NCI-H1417 (cell line): ENCODE results near the gene LARP4B.

Experiments used
- DNase-seq, 3 experiments: peaks; one replicate each; lab custom pipeline; 2025; lab: John Stamatoyannopoulos, UW

Gene LARP4B

DNA sequence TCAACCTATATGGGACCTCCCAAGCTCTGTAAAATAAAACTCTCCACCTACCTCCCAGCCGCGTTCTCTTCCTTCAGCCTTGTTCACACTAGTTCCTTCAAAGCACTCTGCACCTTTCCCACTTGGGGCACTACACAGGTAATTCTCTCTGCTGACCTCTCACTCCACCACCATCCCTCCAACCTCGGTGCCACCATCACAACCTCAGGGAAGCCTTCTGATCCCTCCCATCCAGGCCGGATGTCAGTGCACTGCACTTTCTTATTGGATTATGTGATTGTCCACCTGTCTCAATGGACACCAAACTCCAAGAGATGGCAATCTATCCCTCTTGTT lies 7.0 kb downstream of the LARP4B start:
- DNase-seq = no peak

- DNase-seq = no peak
Measured at GRCh38 chr10:923844-924523, 7.5 kb downstream of the LARP4B start.

GRCh38 chr10:921471-922414 lies 9.8 kb downstream of the LARP4B start:
- DNase-seq = no peak

DNA sequence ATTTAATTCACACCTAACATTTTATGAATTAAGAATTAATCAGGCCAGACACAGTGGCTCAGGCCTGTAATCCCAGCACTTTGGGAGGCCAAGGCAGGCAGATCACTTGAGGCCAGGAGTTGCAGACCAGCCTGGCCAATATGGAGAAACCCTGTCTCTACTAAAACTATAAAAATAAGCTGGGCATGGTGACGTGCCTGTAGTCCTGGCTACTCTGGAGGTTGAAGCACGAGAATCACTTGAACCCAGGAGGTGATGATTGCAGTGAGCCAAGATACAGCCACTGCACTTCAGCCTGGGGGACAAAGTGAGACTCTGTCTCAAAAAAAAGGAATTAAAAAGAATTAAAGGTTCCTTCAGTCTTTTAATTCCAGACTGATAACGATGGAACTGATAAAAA lies 11.1 kb downstream of the LARP4B start:
- no peak for DNase-seq

- no peak for DNase-seq
Measured at GRCh38 chr10:919481-919880, 12.0 kb downstream of the LARP4B start.

DNA sequence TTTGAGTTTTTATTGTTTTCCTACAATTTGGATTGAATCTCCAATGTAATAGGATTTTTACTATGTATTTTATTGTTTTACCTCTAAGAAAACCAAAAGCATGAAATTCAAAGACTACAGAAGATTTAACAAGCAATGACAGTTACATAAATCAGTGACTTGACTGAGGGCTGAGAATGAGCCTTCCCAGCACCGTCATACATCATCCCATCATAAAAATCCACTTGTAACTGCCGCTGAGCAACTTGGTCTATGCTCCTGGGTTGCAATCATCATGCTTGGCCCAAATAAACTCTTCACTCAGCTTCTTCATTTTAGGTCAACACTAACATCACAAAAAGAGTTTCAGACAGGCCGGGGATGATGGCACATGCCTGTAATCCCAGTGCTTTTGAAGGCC lies 13.5 kb downstream of the LARP4B start:
- DNase-seq = no peak

GRCh38 chr10:917416-917720 lies 14.1 kb downstream of the LARP4B start:
- no peak for DNase-seq

- DNase-seq = no peak
Measured at GRCh38 chr10:916716-917415, 14.6 kb downstream of the LARP4B start.

- no peak for DNase-seq
Measured at GRCh38 chr10:909831-910230, 21.7 kb downstream of the LARP4B start.

- no peak for DNase-seq
Measured at GRCh38 chr10:905972-906371, 25.5 kb downstream of the LARP4B start.

- DNase-seq = no peak
Measured at GRCh38 chr10:905503-905902, 26.0 kb downstream of the LARP4B start.

GRCh38 chr10:904403-904802 lies 27.1 kb downstream of the LARP4B start:
- DNase-seq = no peak

DNA sequence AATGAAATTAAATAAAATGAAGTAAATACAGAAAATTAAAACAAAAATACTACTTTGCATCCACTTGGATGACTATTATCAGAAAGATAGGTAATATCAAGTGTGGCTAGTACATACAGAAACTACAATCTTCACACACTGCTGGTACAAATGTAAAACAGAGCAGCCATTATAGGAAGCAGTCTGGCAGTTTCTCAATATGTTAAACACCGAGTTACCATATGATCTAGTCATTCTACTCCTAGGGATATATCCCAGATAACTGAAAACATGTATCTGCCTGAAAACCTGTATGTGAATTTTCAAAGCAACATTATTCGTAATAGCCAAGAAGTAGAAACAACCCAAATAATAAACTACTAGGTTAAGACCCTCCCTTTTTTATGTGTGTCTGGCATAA lies 33.4 kb downstream of the LARP4B start:
- DNase-seq = no peak

DNA sequence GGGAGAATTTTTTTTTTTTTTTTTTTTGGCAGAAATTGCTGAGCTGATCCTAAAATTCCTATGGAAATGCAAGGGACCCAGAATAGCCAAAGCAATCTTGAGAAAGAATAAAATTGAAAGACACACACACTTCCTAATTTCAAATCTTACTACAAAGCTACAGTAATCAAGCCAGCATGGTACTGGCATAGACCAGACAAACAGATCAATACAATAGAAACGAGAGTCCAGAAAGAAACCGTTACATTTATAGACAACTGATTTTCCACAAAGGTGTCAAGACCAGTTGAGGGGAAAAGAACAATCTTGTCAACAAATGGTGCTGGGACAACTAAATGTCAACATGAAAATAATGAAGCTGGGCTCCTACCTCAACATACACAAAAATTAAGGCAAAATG lies 34.5 kb downstream of the LARP4B start:
- DNase-seq = no peak

- no peak for DNase-seq
Measured at GRCh38 chr10:895324-895723, 36.2 kb downstream of the LARP4B start.

DNA sequence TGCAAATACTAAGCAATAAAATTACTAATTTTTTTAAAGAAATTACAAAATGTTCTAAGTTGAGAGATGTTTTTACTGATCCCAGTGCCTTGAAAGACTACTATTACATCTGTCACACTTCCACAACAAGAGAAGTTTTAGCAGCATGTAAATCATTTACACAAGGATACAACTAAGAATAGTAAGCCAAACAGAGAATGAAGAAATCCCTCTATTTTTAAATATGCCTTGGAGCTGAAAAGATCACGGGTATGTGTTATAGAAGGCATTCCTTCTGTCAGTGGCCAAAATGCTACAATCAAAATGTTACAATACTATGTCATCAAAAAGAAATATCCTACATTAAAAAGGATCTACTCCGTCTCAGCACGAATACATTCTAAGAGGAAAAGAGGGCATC lies 52.6 kb downstream of the LARP4B start:
- no peak for DNase-seq

DNA sequence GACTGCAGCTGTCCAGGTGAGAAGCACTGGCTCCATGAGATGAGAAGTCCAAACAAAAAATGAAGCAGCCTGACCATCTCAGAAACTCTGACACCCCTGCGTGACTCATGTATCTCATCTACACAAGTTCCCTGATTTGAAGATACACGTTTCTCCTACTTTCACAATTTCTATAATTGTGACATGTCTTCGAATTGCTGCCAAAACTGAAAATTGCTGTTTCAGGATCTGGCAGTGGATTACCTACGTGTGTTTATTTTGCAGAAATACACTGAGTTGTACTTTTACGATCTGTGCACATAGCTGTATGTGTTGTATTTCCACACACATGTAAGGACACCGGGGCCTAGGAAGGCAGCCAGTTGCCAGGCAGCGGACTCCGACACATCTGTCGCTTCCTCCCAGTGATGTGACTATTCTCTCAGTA lies 53.2 kb downstream of the LARP4B start:
- DNase-seq = no peak

DNA sequence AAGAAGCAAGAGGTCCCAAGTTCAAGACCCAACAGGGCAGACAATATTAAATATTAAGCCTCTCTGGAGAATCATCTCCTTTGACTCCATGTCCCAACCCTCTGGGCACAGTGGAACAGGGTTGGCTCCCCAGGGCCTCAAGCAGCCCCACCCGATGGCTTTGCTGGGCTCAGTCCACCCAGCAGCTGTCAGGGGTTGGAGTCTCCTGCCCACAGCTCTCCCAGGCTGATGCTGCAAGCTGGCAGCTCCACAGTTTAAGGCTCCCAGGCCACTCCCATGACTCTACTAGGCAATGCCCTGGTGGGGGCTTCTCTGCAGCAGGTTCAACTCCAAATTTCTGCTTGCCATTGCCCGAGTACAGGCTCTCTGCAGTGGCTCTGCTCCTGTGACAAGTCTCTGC lies 55.1 kb downstream of the LARP4B start:
- no peak for DNase-seq

- DNase-seq = no peak
Measured at GRCh38 chr10:873020-873419, 58.5 kb downstream of the LARP4B start.

DNA sequence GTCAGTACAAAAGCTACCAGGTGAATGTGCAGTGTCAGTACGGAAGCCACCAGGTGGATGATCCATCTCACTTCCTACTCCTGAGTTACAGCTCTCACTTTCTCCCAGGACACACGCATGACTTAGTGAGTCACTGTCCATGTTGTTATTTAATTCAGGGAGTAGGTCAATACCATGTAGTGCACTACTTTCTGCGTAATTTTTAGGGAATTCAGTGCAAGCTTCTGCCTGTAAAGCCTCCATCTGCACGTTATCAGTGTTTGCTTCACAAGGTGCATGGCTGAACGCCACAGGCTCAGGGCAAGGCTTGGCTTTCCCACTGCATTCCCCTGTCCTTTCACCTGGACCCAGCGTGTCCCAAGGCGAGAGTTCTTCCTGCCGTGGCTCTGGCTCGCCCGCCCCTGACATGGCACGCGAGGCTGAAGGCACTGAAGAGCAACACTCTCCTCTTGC lies 59.5 kb downstream of the LARP4B start:
- DNase-seq = no peak

DNA sequence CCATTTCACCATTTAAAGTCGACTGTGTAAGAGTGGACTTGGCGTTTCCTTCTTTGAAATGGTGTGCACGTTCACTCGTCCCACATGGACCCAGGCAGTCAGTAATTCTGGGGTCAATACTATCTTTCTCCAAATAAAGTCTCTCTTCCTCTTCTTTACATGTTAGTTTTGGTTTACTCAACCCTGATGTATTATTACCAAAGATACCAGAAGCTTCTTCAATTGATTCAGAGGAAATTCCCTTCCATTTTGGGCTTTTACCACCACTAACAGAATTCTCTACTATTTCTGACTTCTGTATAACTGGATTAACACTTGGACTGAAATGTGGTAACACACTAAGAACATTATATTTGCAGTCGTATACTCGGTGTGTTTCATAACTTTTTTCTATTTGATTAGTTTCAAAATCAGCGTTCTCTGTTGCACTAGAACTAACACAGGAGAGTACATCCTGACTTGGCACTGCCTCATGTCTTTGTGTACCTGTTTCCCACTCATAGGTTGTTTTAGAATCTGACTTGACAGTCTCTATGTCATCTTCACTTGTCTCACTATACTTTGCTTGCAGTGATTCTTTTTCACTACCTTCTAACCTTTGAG lies 60.8 kb downstream of the LARP4B start:
- no peak for DNase-seq

DNA sequence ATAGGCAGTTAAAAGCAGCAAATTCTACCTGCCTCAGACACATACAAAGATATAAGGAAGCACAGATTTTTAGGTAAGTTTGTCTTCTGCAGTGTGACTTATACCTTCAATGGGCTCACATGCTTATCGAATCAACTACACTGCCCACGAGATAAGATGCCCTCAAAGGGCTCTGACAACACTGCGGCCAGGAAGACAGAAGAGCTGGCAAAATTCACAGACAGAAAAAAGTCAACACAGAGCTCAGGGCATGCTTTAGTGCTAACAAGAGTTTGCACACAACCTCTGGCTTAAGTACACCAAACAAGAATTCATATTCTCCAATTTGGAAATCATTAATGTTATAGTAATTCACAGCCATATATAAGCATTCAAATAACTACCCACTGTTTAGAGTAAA lies 62.3 kb downstream of the LARP4B start:
- DNase-seq = no peak

DNA sequence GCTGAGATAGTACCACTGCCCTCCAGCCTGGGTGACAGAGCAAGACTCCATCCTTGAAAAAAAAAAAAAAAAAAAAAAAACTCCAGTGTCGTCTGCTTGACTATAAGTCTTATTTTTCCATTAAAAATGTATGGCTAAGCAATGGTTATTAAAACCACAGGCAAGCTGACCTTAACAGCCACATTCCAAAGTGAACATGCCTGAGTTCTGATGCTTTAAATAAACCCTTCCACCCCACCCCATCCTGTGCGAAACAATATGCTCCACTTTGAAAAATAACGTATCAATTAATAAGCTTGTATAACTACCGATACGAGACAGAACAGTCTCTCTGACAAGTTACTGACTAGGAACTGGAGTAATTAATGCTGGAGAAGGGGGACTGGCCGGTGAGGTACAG lies 63.7 kb downstream of the LARP4B start:
- no peak for DNase-seq
